ENCODE data around the gene GTF2H3.

- TF ChIP-seq CTCF (IDR thresholded peaks at IDR 0.05), result no peak
- TF ChIP-seq POLR2A (IDR thresholded peaks at IDR 0.05), result no peak
Observed at GRCh38 chr12:123690191-123690840, 56.7 kb downstream of the GTF2H3 start.
